Loucy (cell line): ENCODE data around the gene TNC.

Experiments used
- CTCF ChIP-seq: fragments of 200-600 bp; sonication (generic); conservative IDR thresholded peaks from 2 replicates; pipeline ENCODE4 v1.5.1; 2014; ENCODE audit warnings: mild to moderate bottlenecking, antibody characterized with exemption, low read length
- EZH2phosphoT487 ChIP-seq: fragments of 200-600 bp; IDR thresholded peaks from 2 replicates; pipeline ENCODE4 v1.6.1; 2018; ENCODE audit warnings: antibody characterized with exemption, mild to moderate bottlenecking, moderate library complexity, borderline replicate concordance

- TF ChIP-seq CTCF (no peak), EZH2phosphoT487 (no peak)
Measured at GRCh38 chr9:114998326-114998725, 119.6 kb downstream of the TNC start.
